Ovary (tissue), 3 donors: ENCODE measurements around the gene HDAC10.
"Not testable (repeated sequence)": the region's sequence is repeated elsewhere in the genome, so short reads cannot be mapped to it uniquely, and the experiment has no call there.

Experiments
- CTCF ChIP-seq, 3 donors: fragments of 450-650 bp in 2 of 3; fragments of 200-600 bp in 1 of 3; IDR thresholded peaks; one replicate each; pipeline versions ENCODE4 v1.5.1 to v1.8.0; 2016 to 2022; ENCODE audit warnings: antibody characterized with exemption in 3 of 3, mild to moderate bottlenecking in 1 of 3
- POLR2A ChIP-seq: fragments of 450-650 bp; IDR thresholded peaks from one replicate; pipeline ENCODE4 v1.6.1; 2017; ENCODE audit warnings: antibody characterized with exemption, mild to moderate bottlenecking, moderate library complexity
- donor health status: DM: no; HTN: no; CAD: no.

GRCh38 chr22:50204998-50205397 is 46.1 kb downstream of the HDAC10 start:
- TF ChIP-seq POLR2A; CTCF (IDR thresholded peaks at IDR 0.05): not testable (repeated sequence)
